Cardiac muscle cell (in vitro differentiated cells and primary cell): Measurements from ENCODE around the gene ZXDB. TPM values are rescaled to one million over a fixed set of nuclear protein-coding genes. Genes with fewer than 3 reads are reported as not detected.

Source experiments
- DNase-seq, 2 donors: peaks; one replicate each; pipeline versions ENCODE4 v3.0.0 to v3.0.0-alpha.2; 2010 to 2017; ENCODE audit warnings: low read depth in 1 of 2, low spot score in 1 of 2
- H3K27ac ChIP-seq: fragments of 200-600 bp; sonication (generic); 2 replicates; pipeline ENCODE4 v1.5.1; 2016
- H3K27me3 ChIP-seq: fragments of 200-600 bp; sonication (generic); 2 replicates; pipeline ENCODE4 v1.6.0; 2016; ENCODE audit warnings: control low read depth
- H3K36me3 ChIP-seq: fragments of 200-600 bp; sonication (generic); 2 replicates; pipeline ENCODE4 v1.5.1; 2016; ENCODE audit warnings: control low read depth
- H3K4me1 ChIP-seq: fragments of 200-600 bp; sonication (generic); 2 replicates; pipeline ENCODE4 v1.8.1; 2017; ENCODE audit warnings: low read depth, mild to moderate bottlenecking, mixed run types
- H3K4me3 ChIP-seq: fragments of 200-600 bp; sonication (generic); 2 replicates; pipeline ENCODE4 v1.5.1; 2016; ENCODE audit warnings: mild to moderate bottlenecking
- H3K9me3 ChIP-seq: fragments of 200-600 bp; sonication (generic); 2 replicates; pipeline ENCODE4 v1.5.1; 2017; ENCODE audit warnings: low read depth, mild to moderate bottlenecking, control low read depth
- polyA plus RNA-seq: library from polyadenylated mRNA; unstranded; fragments of >200 nt; fragmentation: Nextera tagmentation; extraction: Ambion mirVana; gene quantifications from 2 replicates; pipeline ENCODE4 v1.2.1, GENCODE V29; 2016
- total RNA-seq: library from RNA; depleted of rRNA; stranded (reverse); fragments of >200 nt; gene quantifications from 2 replicates; pipeline ENCODE4 v1.2.3, GENCODE V29; 2016
- TF ChIP-seq, protein P1 (sequence below): IDR thresholded peaks from 2 replicates; pipeline ENCODE4 v1.5.1; 2012; ENCODE audit warnings: low read depth, mild to moderate bottlenecking, low read length

ZXDB gene
- total and polyA plus RNA-seq, 2 experiments from 2014 or later: 5.4 to 16.7 TPM

DNA sequence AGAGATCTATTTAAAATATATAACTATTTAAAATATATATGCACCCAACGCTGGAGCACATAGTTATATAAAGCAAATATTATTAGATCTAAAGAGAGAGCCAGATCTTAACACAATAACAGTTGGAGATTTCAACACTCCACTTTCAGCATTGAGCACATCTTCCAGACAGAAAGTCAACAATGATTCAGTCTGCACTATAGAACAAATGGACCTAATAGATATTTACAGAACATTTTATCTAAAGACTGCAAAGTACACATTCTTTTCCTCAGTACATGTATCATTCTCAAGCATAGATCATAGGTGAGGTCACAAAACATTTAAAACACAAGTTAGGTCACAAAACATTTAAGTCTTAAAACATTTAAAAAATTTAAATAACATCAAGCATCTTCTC, 51.9 kb downstream of the ZXDB start:
- TF ChIP-seq, protein P1, sequence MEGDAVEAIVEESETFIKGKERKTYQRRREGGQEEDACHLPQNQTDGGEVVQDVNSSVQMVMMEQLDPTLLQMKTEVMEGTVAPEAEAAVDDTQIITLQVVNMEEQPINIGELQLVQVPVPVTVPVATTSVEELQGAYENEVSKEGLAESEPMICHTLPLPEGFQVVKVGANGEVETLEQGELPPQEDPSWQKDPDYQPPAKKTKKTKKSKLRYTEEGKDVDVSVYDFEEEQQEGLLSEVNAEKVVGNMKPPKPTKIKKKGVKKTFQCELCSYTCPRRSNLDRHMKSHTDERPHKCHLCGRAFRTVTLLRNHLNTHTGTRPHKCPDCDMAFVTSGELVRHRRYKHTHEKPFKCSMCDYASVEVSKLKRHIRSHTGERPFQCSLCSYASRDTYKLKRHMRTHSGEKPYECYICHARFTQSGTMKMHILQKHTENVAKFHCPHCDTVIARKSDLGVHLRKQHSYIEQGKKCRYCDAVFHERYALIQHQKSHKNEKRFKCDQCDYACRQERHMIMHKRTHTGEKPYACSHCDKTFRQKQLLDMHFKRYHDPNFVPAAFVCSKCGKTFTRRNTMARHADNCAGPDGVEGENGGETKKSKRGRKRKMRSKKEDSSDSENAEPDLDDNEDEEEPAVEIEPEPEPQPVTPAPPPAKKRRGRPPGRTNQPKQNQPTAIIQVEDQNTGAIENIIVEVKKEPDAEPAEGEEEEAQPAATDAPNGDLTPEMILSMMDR: no peak
- H3K9me3 ChIP-seq: peaks cover 4% of the 10 kb centered on the region
- H3K27me3 ChIP-seq: no peaks in the 10 kb centered on the region
- no peaks in the 10 kb centered on the region for H3K4me1 ChIP-seq
- H3K27ac ChIP-seq: no peak overlapping the region
- H3K4me3 ChIP-seq: no peak overlapping the region
- no peak for DNase-seq
- H3K36me3 ChIP-seq: no peaks in the 10 kb centered on the region

DNA sequence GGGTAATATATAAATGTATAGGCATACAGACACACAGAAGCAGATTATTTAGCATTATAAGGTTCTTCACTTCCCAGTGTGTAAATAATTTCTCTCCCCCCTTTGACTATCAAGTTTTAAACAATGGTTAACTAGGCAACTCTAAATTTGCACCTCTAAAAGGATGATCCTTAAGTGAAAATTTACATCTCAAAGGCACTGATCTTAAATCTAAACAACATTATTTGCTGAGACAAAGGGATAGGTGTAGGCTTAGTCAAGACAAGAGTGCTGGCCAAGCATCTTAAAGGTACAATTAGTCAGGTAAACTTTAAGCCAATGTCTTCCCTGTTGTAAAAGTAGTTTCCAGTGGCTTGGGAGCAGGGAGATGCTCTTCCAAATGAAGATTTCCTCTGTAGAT, 55.2 kb downstream of the ZXDB start:
- Histone ChIP-seq H3K4me3 (no peak overlapping the region), H3K36me3 (no peaks in the 10 kb centered on the region), H3K4me1 (no peaks in the 10 kb centered on the region), H3K9me3 (peaks cover 4% of the 10 kb centered on the region), H3K27me3 (no peaks in the 10 kb centered on the region), H3K27ac (no peak overlapping the region)
- TF ChIP-seq, protein P1: no peak
- DNase-seq: no peak

Other genes starting within 250 kb of the ZXDB start
- not detected in 2 replicates for gene NLRP2B, start 88.2 kb downstream of the ZXDB start, total RNA-seq
- 0.24 TPM in 1 of 2 replicates, not detected in the other for gene NLRP2B, start 88.2 kb downstream of the ZXDB start, polyA plus RNA-seq